GM10248 (cell line): ENCODE data around the gene SART3.

Experiments
- CTCF ChIA-PET: fragments of 300-600 bp; sonication (Branson Sonifier 250); formaldehyde crosslinking; extraction: SDS; loops from one replicate; lab custom pipeline; 2021; ENCODE audit warnings: antibody characterized with exemption; lab: Yijun Ruan, JAX
- POLR2A ChIA-PET: fragments of 350-650 bp; sonication (Branson Sonifier 250); formaldehyde crosslinking; extraction: SDS; loops from one replicate; lab custom pipeline; 2020; ENCODE audit warnings: antibody characterized with exemption; lab: Yijun Ruan, JAX
- DNase-seq: peaks from one replicate; pipeline ENCODE4 v3.0.0; 2012; ENCODE audit errors: extremely low spot score
- CTCF ChIP-seq: IDR thresholded peaks from 2 replicates; pipeline ENCODE4 v1.5.1; 2012; ENCODE audit warnings: mild to moderate bottlenecking, low read depth; ENCODE audit errors: extremely low read depth, missing control alignments, control extremely low read depth

The SART3 gene, protein sequence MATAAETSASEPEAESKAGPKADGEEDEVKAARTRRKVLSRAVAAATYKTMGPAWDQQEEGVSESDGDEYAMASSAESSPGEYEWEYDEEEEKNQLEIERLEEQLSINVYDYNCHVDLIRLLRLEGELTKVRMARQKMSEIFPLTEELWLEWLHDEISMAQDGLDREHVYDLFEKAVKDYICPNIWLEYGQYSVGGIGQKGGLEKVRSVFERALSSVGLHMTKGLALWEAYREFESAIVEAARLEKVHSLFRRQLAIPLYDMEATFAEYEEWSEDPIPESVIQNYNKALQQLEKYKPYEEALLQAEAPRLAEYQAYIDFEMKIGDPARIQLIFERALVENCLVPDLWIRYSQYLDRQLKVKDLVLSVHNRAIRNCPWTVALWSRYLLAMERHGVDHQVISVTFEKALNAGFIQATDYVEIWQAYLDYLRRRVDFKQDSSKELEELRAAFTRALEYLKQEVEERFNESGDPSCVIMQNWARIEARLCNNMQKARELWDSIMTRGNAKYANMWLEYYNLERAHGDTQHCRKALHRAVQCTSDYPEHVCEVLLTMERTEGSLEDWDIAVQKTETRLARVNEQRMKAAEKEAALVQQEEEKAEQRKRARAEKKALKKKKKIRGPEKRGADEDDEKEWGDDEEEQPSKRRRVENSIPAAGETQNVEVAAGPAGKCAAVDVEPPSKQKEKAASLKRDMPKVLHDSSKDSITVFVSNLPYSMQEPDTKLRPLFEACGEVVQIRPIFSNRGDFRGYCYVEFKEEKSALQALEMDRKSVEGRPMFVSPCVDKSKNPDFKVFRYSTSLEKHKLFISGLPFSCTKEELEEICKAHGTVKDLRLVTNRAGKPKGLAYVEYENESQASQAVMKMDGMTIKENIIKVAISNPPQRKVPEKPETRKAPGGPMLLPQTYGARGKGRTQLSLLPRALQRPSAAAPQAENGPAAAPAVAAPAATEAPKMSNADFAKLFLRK

GRCh38 chr12:108560752-108561719, at the start of gene SART3:
Gene SART3 (minus strand): TSS chr12:108561173. CDS start chr12:108561154, 19 bp downstream.
- DNase-seq, result peak; percentile 85
- CTCF ChIA-PET, result interaction anchor here (0.7 to 22.9 kb wide), 9 partner anchors 8 to 390 kb away, joined by 3 to 543 read pairs (median 5); no protein-coding TSS in a partner anchor
- no peak for TF ChIP-seq CTCF
- POLR2A ChIA-PET, result no interaction called here

DNA sequence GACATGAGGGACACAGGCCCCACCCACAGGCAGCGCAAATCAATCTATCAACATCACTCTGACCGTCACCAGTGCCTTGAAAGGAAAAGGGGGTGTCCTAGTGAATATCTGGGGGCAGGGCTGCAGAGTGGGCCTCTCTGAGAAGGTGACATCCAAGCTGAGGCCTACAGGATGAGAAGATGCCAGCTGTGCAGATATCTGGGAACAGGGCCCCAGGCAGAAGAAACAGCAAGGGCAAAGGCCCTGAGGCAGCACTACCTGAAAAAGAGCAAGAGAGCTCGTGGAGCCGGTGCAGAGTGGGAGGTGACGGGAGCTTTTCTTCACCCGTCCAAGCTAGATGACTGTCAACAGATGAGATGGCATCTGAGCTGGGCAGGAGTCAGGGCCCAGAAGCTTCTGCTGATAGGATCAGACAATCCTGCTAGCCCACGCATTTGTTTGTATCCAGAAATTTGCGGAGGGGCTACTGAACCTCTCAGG, 49.4 kb upstream of the SART3 start:
- CTCF ChIA-PET, result interaction anchor here (0.8 to 18.2 kb wide), 3 partner anchors 43 to 340 kb away, joined by 3 to 543 read pairs (median 3); partner anchors contain the start of genes ISCU and SART3
- POLR2A ChIA-PET, result no interaction called here
- no peak for TF ChIP-seq CTCF
- no peak for DNase-seq

DNA sequence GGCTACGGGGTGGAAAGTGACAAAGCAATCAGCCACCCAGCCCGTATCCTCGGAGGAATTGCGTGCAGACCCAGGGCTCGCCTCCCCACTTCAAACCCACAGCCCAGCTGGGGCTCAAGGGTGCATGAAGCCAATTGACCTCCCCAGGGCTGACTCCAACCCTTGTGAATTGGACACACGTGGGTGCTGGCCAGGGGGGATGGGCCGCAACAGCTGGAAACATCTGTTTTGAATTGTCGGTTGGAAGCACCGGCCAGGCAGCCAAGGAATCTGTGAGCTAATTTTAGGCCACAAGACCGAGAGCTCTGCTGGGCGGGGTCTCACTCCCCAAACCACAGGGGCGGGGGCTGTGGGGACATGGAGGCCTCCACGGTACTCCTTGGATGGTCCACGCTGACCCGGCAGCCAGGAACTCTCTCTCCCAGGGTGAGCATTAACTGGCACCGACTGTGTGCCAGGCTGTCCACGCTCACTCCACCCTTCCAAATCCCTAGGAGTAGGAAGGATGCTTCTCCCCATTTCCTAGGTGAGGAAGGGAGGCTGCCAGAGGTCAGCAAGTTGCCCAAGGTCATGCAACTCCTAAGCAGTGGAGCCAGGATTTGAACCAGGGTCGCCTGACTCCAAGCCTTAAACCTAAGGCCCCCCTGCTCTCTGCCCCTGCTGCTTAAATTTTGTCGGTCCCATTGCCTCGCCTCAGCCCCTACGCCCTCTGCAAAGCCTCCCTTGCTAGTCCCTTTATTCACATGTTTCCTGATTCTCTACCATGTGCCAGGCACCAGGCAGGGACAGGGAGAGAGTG, 48.8 kb upstream of the SART3 start:
- TF ChIP-seq CTCF, result no peak
- ChIA-PET CTCF (interaction anchor here (0.8 to 18.2 kb wide), 4 partner anchors 8 to 341 kb away, joined by 3 to 543 read pairs (median 6); partner anchors contain the start of genes ISCU and SART3), POLR2A (interaction anchor here (0.6 kb wide), 1 partner anchor 28 kb away, joined by 3 read pairs; no protein-coding TSS in a partner anchor)
- DNase-seq, result no peak

- ChIA-PET CTCF (interaction anchor here (0.7 to 18.2 kb wide), 4 partner anchors 9 to 41 kb away, joined by 3 to 543 read pairs (median 14); partner anchors contain the start of genes ISCU and SART3), POLR2A (interaction anchor here (0.6 kb wide), 1 partner anchor 78 kb away, joined by 3 read pairs; no protein-coding TSS in a partner anchor)
- DNase-seq, result no peak
- TF ChIP-seq CTCF, result no peak
These were observed 47.6 kb upstream of the SART3 start for GRCh38 chr12:108608616-108609015.

DNA sequence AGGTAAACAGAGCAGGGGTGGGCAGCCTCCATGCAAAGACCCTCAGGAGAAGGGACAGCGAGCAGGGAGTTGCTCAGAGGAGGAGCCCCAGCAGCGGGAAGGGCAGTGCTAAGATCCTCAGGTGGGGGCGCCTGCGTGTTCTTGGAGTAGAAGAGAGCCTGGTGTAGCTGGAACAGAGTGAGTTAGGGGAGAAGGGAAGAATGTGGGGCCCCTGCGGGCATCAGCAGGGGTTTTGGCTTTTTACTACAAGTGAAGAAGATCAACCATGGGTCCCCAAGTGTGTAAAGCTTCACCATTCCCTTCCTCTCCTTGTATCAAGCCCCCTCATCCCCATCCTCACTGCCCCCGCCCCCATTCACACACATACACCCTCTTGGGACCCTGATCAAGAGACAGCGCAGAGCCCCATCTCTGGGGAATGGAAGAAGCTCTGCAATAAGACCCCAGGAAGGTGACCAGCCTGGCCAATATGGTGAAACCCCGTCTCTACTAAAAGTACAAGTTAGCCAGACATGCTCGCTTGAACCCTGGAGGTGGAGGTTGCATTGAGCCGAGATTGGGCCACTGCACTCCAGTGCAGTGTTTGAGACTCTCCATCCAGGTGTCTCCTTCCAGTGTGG, 47.1 kb upstream of the SART3 start:
- POLR2A ChIA-PET, result interaction anchor here (0.6 kb wide), 1 partner anchor 78 kb away, joined by 3 read pairs; no protein-coding TSS in a partner anchor
- no peak for DNase-seq
- TF ChIP-seq CTCF, result no peak
- CTCF ChIA-PET, result interaction anchor here (0.7 to 18.2 kb wide), 3 partner anchors 8 to 41 kb away, joined by 3 to 543 read pairs (median 17); partner anchors contain the start of genes ISCU and SART3
